HepG2 (cell line): ENCODE results near the gene RTP2. TPM values are rescaled to one million over a fixed set of nuclear protein-coding genes. Genes with fewer than 3 reads are reported as not detected.

Experiments used
- ATAC-seq: fragments of 200-7000 bp; cut with Tn5 transposase; 3 replicates; pipeline ENCODE4 v1.9.1; 2020; ENCODE audit warnings: mild to moderate bottlenecking, moderate library complexity
- BruUV-seq: library from RNA; stranded (reverse); fragments of 400-500 nt; replicated peaks from 2 replicates; lab custom pipeline; 2021; lab: Mats Ljungman, UMichigan
- CTCF ChIA-PET: fragments of 300-600 bp; formaldehyde crosslinking; extraction: SDS; loops from one replicate; lab custom pipeline; 2021; ENCODE audit warnings: low total read pairs, inconsistent platforms, low intra/inter-chr PET ratio; lab: Yijun Ruan, JAX
- POLR2A ChIA-PET: fragments of 350-600 bp; sonication (Branson Sonifier 250); formaldehyde crosslinking; loops from one replicate; lab custom pipeline; 2020; ENCODE audit warnings: antibody characterized with exemption, inconsistent platforms; lab: Yijun Ruan, JAX
- DNase-seq: peaks from one replicate; pipeline ENCODE4 v3.0.0-alpha.2; 2015; ENCODE audit warnings: low spot score
- FAIRE-seq: peaks from 3 replicates; lab custom pipeline; 2011; peaks lifted over from hg19 to GRCh38; lab: Jason Lieb, UNC
- H2AFZ ChIP-seq: one replicate; pipeline ENCODE4 v1.6.1; 2011; ENCODE audit warnings: low read length, inconsistent platforms
- H3K27ac ChIP-seq: fragments of 300-600 bp; 3 replicates; pipeline ENCODE4 v1.8.0; 2011; ENCODE audit warnings: mixed run types, mild to moderate bottlenecking, mixed read lengths, low read length, inconsistent platforms; ENCODE audit not compliant: insufficient read depth; ENCODE audit errors: extremely low read length
- H3K27me3 ChIP-seq, 2 experiments: fragments of 200-600 bp in 1 of 2; 2 replicates in 1 of 2; 3 replicates in 1 of 2; pipeline versions ENCODE4 v1.6.0 to v1.8.0; 2011; ENCODE audit warnings: low read length in 2 of 2, mild to moderate bottlenecking in 2 of 2, moderate library complexity in 2 of 2, inconsistent platforms in 1 of 2; ENCODE audit not compliant: insufficient read depth in 2 of 2, control insufficient read depth in 1 of 2
- H3K36me3 ChIP-seq, 2 experiments: fragments of 200-600 bp in 1 of 2; replicated peaks in 1 of 2; 2 replicates in 1 of 2; 3 replicates in 1 of 2; pipeline versions ENCODE4 v1.5.1 to v1.8.0; 2011; ENCODE audit warnings: low read length in 2 of 2, inconsistent platforms in 1 of 2; ENCODE audit not compliant: insufficient read depth in 2 of 2, control insufficient read depth in 1 of 2
- H3K4me1 ChIP-seq: 2 replicates; pipeline ENCODE4 v1.5.1; 2012; ENCODE audit warnings: low read length, inconsistent platforms; ENCODE audit not compliant: insufficient read depth
- H3K4me2 ChIP-seq: 2 replicates; pipeline ENCODE4 v1.6.0; 2011; ENCODE audit warnings: low read depth, low read length, inconsistent platforms
- H3K4me3 ChIP-seq, 3 experiments: fragments of 200-600 bp in 1 of 3; sonication (generic), shearing (Covaris generic) in 1 of 3; replicated peaks in 1 of 3; 2 replicates each; pipeline ENCODE4 v1.5.1; 2011 to 2016; ENCODE audit warnings: low read length in 3 of 3, inconsistent platforms in 2 of 3, low read depth in 2 of 3, mild to moderate bottlenecking in 2 of 3, control low read depth in 1 of 3, mixed read lengths in 1 of 3; ENCODE audit not compliant: insufficient read depth in 1 of 3
- H3K79me2 ChIP-seq: one replicate; pipeline ENCODE4 v1.6.1; 2011; ENCODE audit warnings: low read length, inconsistent platforms; ENCODE audit not compliant: insufficient read depth
- H3K9ac ChIP-seq: 2 replicates; pipeline ENCODE4 v1.6.0; 2011; ENCODE audit warnings: mild to moderate bottlenecking, low read depth, low read length, inconsistent platforms; ENCODE audit not compliant: insufficient read depth
- H3K9me3 ChIP-seq: 2 replicates; pipeline ENCODE4 v1.5.1; 2012; ENCODE audit warnings: mild to moderate bottlenecking, low read length
- H4K20me1 ChIP-seq: 2 replicates; pipeline ENCODE4 v1.6.0; 2011; ENCODE audit warnings: inconsistent platforms, mild to moderate bottlenecking, low read length, moderate library complexity; ENCODE audit not compliant: insufficient read depth
- CCAR2 ChIP-seq: fragments of 200-400 bp; formaldehyde crosslinking; optimal IDR thresholded peaks from 2 replicates; pipeline ENCODE3; 2018; ENCODE audit warnings: low read depth, mild to moderate bottlenecking, low read length, moderate library complexity
- HHEX ChIP-seq: IDR thresholded peaks from 2 replicates; pipeline ENCODE4 v1.6.1; 2016; ENCODE audit warnings: control low read depth
- NFRKB ChIP-seq: fragments of 450-650 bp; IDR thresholded peaks from 2 replicates; pipeline ENCODE4 v1.6.1; 2017
- PHB2 ChIP-seq: fragments of 450-650 bp; IDR thresholded peaks from 2 replicates; pipeline ENCODE4 v1.6.1; 2018; ENCODE audit not compliant: partially characterized antibody
- U2AF1 ChIP-seq: fragments of 200-400 bp; formaldehyde crosslinking; optimal IDR thresholded peaks from 2 replicates; pipeline ENCODE3; 2017; ENCODE audit warnings: mild to moderate bottlenecking, low read depth, low read length
- ZBTB7B ChIP-seq: sonication (generic); formaldehyde crosslinking; IDR thresholded peaks from 2 replicates; pipeline ENCODE4 v1.4.0; 2020; ENCODE audit warnings: missing genetic modification reagents
- ZFP1 ChIP-seq: IDR thresholded peaks from 2 replicates; pipeline ENCODE4 v1.6.1; 2016
- ZNF205 ChIP-seq: IDR thresholded peaks from 2 replicates; pipeline ENCODE4 v1.6.1; 2018; ENCODE audit warnings: missing biosample characterization, missing genetic modification reagents
- ZNF225 ChIP-seq: sonication (generic); formaldehyde crosslinking; IDR thresholded peaks from 2 replicates; pipeline ENCODE4 v1.4.0; 2020; ENCODE audit warnings: mild to moderate bottlenecking, missing genetic modification reagents
- ZNF564 ChIP-seq: sonication (generic); formaldehyde crosslinking; IDR thresholded peaks from 2 replicates; pipeline ENCODE4 v1.8.1; 2023; ENCODE audit warnings: mild to moderate bottlenecking, missing genetic modification reagents
- ZNF572 ChIP-seq: sonication (generic); formaldehyde crosslinking; IDR thresholded peaks from 2 replicates; pipeline ENCODE4 v1.5.1; 2020; ENCODE audit warnings: mild to moderate bottlenecking, missing genetic modification reagents
- ZNF772 ChIP-seq: sonication (generic); formaldehyde crosslinking; IDR thresholded peaks from 2 replicates; pipeline ENCODE4 v1.5.0; 2020; ENCODE audit warnings: mild to moderate bottlenecking, missing genetic modification reagents
- WGBS: methylation state at CpG from one replicate; pipeline ENCODE4 v1.1.6; 2017; ENCODE audit warnings: low lambda C conversion rate; 5-methylcytosine and 5-hydroxymethylcytosine counted together
- in situ Hi-C: cut with HindIII; loops from 2 replicates; pipeline ENCODE4 v1.10.0; 2017; ENCODE audit warnings: low pct_unique_long_range_greater_than_20kb; ENCODE audit not compliant: extremely low pct_ligation_motif_present
- intact Hi-C: fragments of 100-400 bp; cut with micrococcal nuclease; formaldehyde crosslinking; loops from one replicate; pipeline ENCODE4 v1.10.0; 2022; ENCODE audit not compliant: unreplicated experiment
- polyA plus RNA-seq, 8 experiments: library from polyadenylated mRNA; depleted of rRNA in 3 of 8; stranded (reverse) in 7 of 8; unstranded in 1 of 8; fragments of >200 nt; fragmentation: Illumina TruSeq in 4 of 8; extraction: Trizol in 4 of 8; gene quantifications; 2 replicates each; pipeline versions ENCODE4 v1.2.1 to v1.2.3, GENCODE V29; 2011 to 2016; ENCODE audit warnings: low read depth in 4 of 8, missing spikeins in 1 of 8, mixed read lengths in 1 of 8; ENCODE audit not compliant: insufficient read depth in 1 of 8
- total RNA-seq, 5 experiments: library from RNA; depleted of rRNA; stranded (reverse); fragments of >200 nt; fragmentation: Illumina TruSeq; extraction: Trizol; gene quantifications; 2 replicates each; pipeline ENCODE4 v1.2.3, GENCODE V29; 2016; ENCODE audit warnings: low read depth in 1 of 5
- TF ChIP-seq, protein P1 (sequence below): sonication (generic); formaldehyde crosslinking; IDR thresholded peaks from 2 replicates; pipeline ENCODE4 v1.5.1; 2020; ENCODE audit warnings: mild to moderate bottlenecking, missing genetic modification reagents, moderate library complexity
- TF ChIP-seq, protein P2 (sequence below): sonication (generic); formaldehyde crosslinking; IDR thresholded peaks from 2 replicates; pipeline ENCODE4 v1.4.0; 2020; ENCODE audit warnings: missing genetic modification reagents

Gene RTP2
- total and polyA plus RNA-seq, 2 of the 13 experiments (the other 11 are each of a cell fraction or from before 2014, with no cell fraction given): not detected

DNA sequence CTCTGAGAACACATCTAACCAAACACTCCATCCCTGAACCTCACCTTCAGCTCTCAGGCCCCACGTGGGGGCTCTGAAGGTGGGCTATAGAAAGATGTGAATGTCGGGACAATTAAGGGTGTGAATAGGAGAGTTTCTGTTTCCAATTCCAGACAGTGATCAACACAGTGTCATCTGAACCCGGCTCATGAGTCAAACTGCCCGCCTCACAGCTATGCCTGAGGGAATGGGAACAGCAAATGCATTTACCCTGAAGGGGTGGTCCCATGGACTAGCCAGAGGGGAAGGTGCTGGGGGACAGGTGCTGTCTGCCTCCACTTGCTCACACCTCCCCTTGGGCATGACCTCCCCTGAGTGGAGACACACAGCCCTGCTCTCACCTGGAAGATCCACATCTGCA, 6.3 kb downstream of the RTP2 start (continued):
- TF ChIP-seq, protein P1, sequence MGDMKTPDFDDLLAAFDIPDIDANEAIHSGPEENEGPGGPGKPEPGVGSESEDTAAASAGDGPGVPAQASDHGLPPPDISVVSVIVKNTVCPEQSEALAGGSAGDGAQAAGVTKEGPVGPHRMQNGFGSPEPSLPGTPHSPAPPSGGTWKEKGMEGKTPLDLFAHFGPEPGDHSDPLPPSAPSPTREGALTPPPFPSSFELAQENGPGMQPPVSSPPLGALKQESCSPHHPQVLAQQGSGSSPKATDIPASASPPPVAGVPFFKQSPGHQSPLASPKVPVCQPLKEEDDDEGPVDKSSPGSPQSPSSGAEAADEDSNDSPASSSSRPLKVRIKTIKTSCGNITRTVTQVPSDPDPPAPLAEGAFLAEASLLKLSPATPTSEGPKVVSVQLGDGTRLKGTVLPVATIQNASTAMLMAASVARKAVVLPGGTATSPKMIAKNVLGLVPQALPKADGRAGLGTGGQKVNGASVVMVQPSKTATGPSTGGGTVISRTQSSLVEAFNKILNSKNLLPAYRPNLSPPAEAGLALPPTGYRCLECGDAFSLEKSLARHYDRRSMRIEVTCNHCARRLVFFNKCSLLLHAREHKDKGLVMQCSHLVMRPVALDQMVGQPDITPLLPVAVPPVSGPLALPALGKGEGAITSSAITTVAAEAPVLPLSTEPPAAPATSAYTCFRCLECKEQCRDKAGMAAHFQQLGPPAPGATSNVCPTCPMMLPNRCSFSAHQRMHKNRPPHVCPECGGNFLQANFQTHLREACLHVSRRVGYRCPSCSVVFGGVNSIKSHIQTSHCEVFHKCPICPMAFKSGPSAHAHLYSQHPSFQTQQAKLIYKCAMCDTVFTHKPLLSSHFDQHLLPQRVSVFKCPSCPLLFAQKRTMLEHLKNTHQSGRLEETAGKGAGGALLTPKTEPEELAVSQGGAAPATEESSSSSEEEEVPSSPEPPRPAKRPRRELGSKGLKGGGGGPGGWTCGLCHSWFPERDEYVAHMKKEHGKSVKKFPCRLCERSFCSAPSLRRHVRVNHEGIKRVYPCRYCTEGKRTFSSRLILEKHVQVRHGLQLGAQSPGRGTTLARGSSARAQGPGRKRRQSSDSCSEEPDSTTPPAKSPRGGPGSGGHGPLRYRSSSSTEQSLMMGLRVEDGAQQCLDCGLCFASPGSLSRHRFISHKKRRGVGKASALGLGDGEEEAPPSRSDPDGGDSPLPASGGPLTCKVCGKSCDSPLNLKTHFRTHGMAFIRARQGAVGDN (CRISPR knock-in tag): no peak
- TF ChIP-seq, all 625 proteins: peak for 0

DNA sequence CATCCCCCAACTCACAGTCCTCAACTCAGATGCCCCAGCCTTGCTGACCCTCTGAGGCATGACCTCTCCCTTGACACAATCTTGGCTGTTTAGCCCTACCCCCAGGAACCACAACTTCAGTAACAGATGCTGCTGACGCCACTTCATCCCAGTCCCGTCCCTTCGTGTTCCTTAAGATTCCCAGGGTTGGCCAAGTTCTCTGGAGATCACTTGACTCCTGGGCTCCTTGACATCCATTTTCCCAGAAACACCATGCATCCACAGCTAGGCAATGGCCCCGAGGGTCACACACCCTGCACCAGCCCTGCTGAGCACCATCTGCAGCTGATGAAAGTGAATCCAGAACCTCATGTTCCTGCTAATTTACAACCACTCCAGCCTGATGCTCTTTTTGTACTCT, 6.9 kb downstream of the RTP2 start:
- TF ChIP-seq ZNF205 (CRISPR knock-in tag) (no peak), ZFP1 (CRISPR knock-in tag) (no peak), ZNF572 (CRISPR knock-in tag) (no peak), HHEX (CRISPR knock-in tag) (no peak), ZNF772 (no peak), U2AF1 (no peak), PHB2 (no peak), ZNF225 (no peak), ZBTB7B (CRISPR knock-in tag) (no peak), ZNF564 (CRISPR knock-in tag) (no peak), NFRKB (no peak), CCAR2 (no peak)
- TF ChIP-seq, protein P2, sequence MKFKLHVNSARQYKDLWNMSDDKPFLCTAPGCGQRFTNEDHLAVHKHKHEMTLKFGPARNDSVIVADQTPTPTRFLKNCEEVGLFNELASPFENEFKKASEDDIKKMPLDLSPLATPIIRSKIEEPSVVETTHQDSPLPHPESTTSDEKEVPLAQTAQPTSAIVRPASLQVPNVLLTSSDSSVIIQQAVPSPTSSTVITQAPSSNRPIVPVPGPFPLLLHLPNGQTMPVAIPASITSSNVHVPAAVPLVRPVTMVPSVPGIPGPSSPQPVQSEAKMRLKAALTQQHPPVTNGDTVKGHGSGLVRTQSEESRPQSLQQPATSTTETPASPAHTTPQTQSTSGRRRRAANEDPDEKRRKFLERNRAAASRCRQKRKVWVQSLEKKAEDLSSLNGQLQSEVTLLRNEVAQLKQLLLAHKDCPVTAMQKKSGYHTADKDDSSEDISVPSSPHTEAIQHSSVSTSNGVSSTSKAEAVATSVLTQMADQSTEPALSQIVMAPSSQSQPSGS (CRISPR knock-in tag): no peak
- WGBS: 29% methylated on average over 4 of the region's 4 CpGs
- H3K27ac ChIP-seq: no peak overlapping the region
- no peaks in the 10 kb centered on the region for H3K9me3 ChIP-seq
- no peak overlapping the region for H3K9ac ChIP-seq
- no peak overlapping the region for H3K4me3 ChIP-seq
- FAIRE-seq (no peak), ATAC-seq (no peak), DNase-seq (no peak)
- intact Hi-C loops (no loop called here), in situ Hi-C loops (no loop called here)
- H3K4me1 ChIP-seq: no peaks in the 10 kb centered on the region
- H3K27me3 ChIP-seq: peaks cover 0 to 11% of the 10 kb centered on the region in 2 experiments; a peak in 2 of 5 replicates
- H3K36me3 ChIP-seq: no peaks in the 10 kb centered on the region
- POLR2A ChIA-PET: no interaction called here
- no peak overlapping the region for H3K4me2 ChIP-seq
- no peaks in the 10 kb centered on the region for H4K20me1 ChIP-seq
- H3K79me2 ChIP-seq: no peaks in the 10 kb centered on the region
- no peak overlapping the region for H2AFZ ChIP-seq
- CTCF ChIA-PET: no interaction called here
- no TSS peak for BruUV-seq
